Panc1 (cell line): ENCODE data around the gene FHIT.

Source experiments
- CTCF ChIP-seq: fragments of 450-650 bp; IDR thresholded peaks from 2 replicates; pipeline ENCODE4 v1.5.1; 2017; ENCODE audit warnings: mild to moderate bottlenecking
- POLR2AphosphoS5 ChIP-seq: IDR thresholded peaks from 2 replicates; pipeline ENCODE4 v1.6.1; 2012; ENCODE audit warnings: mild to moderate bottlenecking, low read depth, low read length, moderate library complexity
- REST ChIP-seq, 2 experiments: IDR thresholded peaks; 2 replicates each; pipeline ENCODE4 v1.6.1; 2011 to 2012; ENCODE audit warnings: low read depth in 2 of 2, control low read depth in 1 of 2, low read length in 1 of 2, mild to moderate bottlenecking in 1 of 2, moderate library complexity in 1 of 2; ENCODE audit not compliant: insufficient read depth in 1 of 2
- SIN3A ChIP-seq: IDR thresholded peaks from 2 replicates; pipeline ENCODE4 v1.6.1; 2012; ENCODE audit warnings: low read depth, mild to moderate bottlenecking, low read length, moderate library complexity, borderline replicate concordance; ENCODE audit not compliant: insufficient read depth
- TCF7L2 ChIP-seq: IDR thresholded peaks from 2 replicates; pipeline ENCODE4 v1.6.1; 2011; ENCODE audit warnings: mild to moderate bottlenecking, low read depth, low read length, inconsistent platforms

GRCh38 chr3:61182662-61183061, 68.6 kb downstream of the FHIT start:
- TF ChIP-seq CTCF (no peak), POLR2AphosphoS5 (no peak), REST (IDR thresholded peaks at IDR 0.05; ENCODE audit: insufficient read depth in 1 of 2, low read depth in 2 of 2, low read length in 1 of 2) (no peak), SIN3A (no peak), TCF7L2 (no peak)
